HG02970 (cell line): Measurements from ENCODE around the gene TRIM29.
"Not testable (repeated sequence)": the region's sequence is repeated elsewhere in the genome, so short reads cannot be mapped to it uniquely, and the experiment has no call there.

Source experiments
- ATAC-seq: cut with Tn5 transposase; IDR thresholded peaks from one replicate; pipeline ENCODE4 v1.9.1; 2021; ENCODE audit warnings: mild to moderate bottlenecking, moderate library complexity, moderate number of reproducible peaks; ENCODE audit not compliant: unreplicated experiment, low FRiP score

TRIM29 gene, protein sequence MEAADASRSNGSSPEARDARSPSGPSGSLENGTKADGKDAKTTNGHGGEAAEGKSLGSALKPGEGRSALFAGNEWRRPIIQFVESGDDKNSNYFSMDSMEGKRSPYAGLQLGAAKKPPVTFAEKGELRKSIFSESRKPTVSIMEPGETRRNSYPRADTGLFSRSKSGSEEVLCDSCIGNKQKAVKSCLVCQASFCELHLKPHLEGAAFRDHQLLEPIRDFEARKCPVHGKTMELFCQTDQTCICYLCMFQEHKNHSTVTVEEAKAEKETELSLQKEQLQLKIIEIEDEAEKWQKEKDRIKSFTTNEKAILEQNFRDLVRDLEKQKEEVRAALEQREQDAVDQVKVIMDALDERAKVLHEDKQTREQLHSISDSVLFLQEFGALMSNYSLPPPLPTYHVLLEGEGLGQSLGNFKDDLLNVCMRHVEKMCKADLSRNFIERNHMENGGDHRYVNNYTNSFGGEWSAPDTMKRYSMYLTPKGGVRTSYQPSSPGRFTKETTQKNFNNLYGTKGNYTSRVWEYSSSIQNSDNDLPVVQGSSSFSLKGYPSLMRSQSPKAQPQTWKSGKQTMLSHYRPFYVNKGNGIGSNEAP

DNA sequence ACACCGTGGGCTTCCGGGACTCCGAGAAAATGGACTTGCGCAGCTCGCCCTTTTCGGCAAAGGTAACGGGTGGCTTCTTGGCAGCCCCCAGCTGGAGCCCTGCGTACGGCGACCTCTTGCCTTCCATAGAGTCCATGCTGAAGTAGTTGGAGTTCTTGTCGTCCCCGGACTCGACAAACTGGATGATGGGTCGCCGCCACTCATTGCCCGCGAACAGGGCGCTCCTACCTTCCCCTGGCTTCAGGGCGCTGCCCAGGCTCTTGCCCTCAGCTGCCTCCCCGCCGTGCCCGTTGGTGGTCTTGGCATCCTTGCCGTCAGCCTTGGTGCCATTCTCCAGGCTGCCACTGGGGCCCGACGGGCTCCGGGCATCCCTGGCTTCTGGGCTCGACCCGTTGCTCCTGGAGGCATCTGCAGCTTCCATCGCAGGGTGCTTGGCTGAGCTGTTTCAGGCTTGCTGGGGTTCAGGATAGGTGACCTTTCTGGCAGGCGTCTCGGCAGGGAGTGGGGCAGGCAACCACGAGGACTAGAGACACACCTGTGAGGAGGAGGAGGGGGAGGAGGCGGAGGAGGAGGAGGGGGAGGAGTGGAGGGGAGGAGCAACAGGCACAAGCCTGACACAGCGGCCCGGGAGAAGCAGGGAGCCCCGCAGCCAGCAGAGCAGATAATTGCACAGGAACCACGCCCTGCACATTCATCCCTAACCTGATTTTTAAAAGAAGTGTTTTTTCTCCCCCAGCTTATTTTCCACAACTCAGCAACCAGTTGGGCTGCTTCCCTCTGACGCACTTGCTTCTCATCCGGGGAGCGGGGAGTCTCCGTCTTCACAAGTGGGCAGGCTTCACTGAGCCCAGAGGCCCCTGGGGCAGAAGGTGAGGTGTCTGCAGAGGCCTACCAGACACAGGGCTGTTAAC is at the start of gene TRIM29:
TRIM29 (minus strand) TSS at position 503 of the 911 bp plus-strand sequence; CDS start at position 421, 82 bp downstream.
- ATAC-seq = no peak

DNA sequence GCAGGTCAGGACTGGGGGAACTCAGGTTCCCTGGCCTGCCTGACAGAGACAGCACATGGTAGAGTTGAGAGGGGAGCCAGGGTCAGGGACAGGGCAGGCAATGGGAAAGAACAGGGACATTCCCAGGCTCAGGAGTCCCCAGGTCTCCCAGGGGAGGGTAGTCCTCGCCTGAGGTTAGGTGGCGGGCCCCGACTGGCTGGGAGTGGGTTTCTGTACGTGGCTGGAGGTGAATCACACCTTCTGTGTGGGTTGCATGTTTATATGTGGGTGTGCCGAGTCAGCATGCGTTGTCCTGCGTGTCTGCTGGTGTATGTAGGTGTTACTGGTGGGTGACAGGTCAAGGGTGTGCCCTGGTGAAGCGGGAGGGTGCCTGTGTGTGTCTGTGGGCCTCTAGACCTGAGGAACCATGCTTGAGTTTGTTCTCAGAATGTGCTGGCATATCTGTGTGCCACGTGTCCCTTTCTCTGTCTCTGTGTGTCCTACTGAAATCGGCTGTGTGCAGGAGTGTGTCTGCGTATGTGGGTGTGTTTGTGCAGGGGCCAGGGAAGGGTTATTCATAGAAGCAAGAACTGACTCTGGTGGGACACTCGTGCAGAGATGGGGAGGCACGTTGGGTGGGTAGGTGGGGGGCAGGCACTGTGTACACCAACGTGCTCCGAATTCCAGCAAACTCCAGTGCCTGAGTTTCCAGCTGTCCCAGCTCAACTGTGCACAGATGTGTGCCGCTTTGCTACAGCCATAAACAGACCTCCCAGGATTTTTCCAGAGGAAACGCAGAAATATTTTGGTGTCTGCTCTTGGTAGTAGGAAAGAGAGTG is 49.1 kb upstream of the TRIM29 start:
- ATAC-seq = no peak

DNA sequence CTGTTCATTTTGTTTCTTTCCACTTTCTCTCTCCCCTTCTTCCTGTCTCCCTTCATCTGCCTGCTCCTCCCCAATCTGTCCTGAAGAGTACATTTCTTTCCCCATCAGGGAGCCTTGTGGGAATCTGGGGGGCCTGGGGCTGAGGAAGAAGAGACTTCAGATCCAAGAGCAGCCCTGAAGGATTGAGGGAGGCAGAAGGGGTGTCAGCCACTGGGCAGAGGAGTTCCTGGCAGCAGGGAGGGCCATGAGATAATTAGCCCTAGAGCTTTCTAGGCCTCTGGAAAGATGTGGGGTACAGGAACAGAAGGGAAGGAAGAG is 48.5 kb upstream of the TRIM29 start:
- ATAC-seq = no peak

DNA sequence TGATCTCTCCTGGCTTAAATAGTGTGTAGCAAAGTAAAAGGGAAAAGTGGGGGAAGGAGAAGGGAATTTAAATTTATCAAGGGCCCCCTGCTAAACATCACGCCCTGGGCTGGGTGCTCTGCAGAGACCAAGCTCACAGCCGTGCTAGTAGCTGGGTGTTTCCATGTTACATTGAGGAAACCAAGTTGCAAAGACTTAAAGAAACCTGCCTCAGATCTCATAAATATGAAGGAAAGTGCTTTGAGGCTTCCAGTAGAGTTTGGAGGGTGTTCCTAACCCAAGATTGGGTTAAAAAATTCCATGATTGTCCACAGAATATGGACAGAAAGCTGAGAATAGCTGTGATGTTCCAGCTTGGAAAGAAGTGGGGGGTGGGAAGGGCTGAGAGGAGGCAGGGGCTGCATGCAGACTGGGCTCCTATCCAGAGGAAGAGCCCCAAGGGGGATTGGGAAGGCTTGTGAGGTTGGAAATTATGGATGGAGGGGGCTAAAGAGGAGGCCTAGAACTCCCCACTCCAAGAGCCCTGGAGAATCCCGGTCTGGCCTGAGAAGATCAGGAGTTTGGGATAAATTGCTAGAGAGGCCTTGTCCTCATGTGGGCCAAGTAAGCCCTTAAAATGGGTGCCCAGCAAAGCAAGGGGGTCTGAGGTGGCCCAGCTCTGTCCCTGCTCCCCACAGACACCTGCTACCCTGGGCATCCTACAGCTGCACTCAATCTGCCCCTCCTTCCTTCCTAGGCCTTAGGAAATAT is 48.0 kb upstream of the TRIM29 start:
- no peak for ATAC-seq

DNA sequence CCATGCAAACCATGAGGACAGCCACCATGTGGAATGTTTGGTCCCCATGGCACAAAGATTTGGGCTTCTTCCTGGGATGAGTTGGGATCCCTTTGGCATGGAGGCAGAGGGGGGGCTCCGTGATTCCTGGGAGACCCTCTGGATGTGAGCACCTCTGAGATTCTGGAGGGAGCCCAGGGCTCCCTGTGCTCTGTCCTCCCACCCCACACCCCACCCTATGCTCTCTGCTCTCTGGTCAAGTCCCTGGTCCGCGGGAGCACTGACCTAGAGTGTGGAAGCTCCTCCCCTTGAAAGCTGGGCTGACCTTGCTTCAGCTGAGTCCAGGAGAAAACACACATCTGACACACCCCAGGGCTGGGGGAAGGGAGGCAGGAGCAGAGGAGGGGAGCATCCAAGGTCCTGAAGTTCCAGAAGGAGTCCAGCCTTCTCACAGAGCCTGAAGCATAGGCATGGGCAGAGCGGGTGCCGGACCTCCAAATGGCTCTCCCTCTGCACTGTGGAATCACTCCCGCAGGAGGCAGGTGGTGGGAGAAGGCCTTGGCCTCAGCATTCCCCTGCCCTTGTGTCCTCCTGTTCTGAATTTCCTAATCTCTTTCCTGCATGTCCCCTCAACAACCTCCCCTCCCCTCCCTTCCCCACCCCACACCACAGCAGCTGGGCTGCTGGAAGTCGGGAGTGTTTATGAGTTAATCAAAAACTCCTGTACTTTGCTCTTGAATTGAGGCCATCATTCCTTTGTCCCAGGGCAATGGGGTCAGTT is 47.2 kb upstream of the TRIM29 start:
- no peak for ATAC-seq

DNA sequence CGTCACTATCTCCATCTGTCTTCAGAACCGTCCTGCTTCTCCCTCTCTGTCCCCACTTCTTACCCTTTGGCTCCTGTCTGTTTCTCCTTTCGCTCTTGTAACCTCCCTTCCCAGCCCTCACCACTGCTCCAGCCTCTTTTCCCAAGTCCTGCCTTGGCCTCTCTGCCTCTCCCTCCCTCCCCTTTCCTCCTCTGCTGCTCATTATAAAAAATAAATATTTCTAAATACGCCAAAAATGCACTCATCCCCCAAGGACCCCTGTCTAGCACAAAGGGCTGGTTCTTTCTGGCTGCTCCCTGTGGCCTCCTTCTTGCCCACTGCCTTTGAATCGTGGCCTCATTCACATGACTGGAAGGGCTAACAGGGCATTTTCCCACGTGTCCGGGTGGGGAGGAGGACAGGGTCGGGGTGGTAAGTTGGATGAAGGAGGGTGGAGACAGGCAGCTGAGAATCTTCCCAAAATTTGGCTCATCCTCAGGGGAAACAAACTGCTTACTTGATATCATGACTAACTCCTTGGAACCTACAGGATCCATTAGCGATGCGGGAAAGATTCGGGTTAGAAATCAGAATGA is 46.5 kb upstream of the TRIM29 start:
- ATAC-seq = no peak

DNA sequence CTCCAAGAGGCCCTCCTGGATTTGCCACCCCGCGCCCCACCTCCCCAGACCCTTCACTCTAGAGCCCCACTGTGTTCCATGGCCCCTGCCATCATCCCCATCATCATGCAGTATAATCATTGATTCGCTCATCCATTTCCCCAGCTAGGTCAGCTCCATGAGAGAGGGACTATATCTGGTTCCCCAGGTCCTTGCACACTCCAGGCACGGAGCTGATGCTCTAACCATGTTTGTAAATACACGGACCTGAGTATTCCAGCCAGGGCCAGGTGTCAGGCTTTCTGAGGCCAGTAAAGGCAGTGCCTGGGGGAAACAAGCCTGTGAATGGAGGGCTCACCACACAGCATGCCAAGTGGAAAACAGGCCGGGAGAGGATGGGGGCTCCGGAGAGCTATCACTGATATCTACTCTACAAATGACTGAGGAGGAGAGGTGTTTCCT is 45.8 kb upstream of the TRIM29 start:
- no peak for ATAC-seq

DNA sequence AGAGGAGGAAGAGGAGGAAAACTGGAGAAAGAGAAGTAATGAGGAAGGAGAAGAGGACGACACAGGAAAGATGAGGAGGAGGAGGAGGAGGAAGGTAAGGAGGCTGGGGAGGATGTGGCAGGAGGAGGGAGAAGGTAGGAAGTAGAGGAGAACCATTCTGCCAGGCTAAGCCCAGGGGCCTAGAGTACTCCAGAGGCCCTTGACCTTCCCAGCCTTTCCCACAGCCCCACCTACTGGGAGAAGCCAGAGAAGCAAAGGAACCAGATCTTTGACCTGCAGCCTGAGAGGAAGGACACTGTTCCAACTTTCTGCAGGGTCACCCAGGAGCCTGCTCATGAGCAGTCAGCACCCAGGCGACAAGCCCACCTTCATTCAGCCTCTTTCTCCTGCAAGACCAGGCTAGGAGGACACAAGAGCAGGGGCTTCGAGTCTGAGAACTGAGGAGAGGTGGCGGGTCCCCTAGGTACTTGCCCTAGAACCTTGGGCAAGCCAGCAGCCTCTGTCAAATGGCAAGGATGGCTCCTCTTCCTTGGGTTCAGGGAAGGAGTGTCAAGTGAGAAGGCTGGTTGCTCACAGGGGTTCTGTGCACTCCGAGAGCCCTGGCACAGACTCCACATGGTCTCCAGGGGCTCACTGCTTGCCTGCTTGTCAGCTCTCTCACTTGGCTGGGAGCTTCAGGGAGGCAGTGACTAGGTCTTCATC is 45.0 kb upstream of the TRIM29 start:
- ATAC-seq = no peak

DNA sequence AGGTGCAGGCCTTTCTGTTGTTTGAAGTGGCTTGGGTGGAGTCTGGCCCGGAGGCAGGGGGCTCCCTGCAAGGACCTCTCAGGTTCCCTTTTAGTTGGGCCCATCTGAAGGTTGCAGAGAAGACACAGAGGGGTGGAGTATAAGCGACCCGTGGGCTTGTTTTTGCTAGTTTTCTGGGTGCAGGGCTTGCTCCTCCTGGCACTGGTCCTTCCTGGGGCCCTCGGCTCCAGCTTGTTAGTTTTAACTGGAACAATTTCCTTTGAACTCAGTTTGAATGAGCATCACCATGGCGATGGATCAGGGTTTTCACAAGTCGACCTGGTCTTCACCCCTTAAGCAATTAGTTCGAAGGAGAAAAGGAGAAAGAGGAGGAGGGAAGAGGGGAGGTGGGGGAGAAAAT is 44.5 kb upstream of the TRIM29 start:
- no peak for ATAC-seq

DNA sequence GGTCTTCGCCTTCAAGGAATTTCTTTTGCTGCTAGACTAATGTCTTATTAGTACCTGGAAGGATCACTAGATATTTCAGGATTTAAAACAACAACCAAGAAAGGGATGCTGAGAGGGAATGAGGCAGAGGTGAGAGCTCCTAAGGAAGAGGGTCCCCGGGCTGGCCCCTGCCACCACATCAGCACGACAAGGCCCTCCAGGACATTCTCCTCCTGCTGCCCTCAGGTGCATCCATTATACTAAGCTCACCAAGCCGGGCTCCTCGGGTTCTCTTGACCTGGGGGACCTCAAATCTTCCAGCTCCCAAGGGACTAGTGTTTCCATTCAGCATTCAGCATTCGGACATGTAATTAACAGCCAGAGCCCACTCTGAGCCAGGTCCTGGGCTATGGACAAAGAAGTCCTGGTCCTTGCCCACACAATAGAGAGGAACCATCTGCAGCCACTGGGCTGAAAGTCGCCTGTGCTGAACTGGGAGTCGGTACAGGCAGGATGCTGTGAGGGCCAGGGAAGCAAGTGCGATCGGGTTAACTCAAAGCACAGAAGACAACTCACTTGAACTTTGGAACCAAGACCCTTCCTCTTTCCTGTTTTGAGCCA is 43.6 kb upstream of the TRIM29 start:
- no peak for ATAC-seq

DNA sequence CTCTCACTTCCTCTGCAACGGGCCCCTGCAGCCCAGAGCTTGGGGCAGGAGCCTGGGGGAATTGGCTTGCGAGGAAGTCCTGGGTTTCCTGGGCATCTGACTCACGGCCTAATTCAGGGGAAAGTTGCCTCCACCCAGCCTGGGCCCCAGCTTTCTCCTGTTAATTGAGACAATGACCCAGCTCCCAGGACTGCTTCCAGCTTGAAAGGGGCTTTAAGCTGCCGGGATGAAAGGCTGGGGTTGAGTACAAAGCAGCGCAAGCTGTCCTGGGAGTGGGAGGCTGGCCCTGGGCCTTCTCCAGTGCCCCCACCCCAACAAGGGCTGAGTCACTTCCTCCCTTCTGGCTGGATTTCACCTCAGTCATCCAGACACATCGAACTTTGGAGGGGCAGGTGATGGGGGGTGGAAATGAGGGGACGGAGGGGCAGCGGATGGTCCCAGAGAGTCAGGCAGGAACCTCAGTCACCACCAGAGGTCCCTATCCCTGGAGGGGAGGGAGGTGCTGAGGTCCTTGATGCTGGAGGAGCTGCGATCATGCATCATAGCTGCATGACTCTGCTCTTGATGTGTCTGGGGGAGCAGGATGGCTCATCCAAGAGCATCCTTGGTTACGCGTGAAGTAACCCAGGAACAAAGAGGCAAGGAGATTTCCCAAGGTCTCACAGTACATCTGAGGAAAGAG is 42.8 kb upstream of the TRIM29 start:
- no peak for ATAC-seq

DNA sequence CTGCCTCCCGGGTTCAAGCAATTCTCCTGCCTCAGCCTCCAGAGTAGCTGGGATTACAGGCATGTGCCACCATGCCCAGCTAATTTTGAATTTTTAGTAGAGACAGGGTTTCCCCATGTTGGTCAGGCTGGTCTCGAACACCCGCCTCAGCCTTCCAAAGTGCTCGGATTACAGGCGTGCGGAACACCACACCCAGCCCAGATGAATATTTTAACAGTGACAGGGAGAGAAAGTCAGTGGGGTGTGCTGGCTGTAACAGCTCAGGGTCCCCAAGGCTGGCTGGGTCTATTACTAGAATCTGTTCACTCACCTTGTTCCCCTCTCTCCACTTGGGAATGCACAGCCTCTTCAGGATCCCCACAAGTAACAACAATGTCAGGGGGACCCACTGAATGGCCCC is 42.1 kb upstream of the TRIM29 start:
- not testable (repeated sequence) for ATAC-seq

DNA sequence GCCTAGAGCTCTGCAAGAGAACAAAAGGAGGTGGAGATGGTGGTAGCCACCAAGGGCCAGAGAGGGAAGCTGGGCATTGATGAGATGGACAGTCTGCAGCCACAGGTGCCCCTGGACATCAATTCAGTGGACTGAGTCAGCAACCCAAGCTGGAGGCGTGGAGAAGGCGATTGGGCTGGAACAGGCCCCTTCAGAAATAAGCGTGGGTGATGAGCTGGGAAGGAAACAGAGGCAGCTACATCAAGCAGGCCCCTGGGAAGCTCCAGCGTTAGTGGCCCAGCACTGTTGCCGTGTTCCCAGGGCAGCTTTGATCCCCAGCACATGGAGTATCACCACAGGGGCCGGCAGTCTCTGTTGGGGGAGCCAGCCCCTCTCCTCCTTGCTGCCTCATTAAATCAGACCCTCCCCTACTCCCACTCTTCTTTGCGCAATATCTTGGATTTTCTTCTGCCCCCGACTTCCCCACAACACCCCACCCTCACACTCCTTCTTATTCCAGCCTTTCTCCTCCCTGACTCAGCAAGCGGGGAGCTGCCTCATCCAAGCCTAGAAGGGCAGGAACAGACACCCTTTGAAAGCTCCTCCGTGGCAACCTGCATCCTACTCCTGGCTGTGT is 41.3 kb upstream of the TRIM29 start:
- no peak for ATAC-seq

DNA sequence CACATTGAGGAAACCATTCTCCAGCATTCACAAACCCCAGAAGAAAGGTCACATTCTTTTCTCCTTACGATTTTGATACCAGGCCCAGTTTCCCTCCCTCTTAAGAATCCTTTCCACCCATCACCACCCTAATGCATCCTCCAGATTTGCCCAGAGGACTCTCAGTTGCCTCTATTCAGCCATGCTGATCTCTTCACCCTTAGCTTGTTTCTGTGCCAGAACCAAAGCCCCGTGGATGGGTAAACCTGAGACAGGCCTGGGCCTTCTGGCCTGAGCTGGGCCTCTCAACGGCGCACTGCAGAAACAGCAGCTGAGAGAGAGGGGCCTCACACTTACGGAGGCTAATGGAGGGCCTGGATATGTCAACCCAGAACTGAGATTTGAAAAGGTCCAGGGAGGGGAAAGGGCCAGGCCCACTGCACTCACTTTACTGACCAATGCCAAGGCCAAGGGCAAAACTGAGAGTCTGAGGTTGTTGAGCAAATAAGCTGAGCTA is 40.7 kb upstream of the TRIM29 start:
- ATAC-seq = no peak

DNA sequence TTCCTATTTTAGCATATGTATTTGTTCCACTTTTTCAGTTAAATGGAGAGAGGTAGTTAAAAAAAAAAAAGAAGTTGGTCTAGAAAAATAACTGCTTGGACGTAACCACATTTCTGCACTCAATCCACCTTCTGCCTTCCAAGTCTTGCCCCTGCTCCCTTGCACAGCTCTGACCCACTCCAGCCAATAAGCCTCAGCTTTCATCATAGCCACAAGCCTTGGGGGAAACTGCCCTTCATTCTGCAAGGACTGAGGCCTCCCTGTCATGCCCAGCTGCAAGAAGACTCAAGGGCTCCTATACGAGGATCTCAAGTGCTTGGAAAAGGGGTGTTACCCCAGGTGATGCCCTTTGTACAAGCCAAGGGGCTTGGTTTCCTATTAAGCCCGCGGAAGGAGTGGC is 37.0 kb upstream of the TRIM29 start:
- no peak for ATAC-seq

DNA sequence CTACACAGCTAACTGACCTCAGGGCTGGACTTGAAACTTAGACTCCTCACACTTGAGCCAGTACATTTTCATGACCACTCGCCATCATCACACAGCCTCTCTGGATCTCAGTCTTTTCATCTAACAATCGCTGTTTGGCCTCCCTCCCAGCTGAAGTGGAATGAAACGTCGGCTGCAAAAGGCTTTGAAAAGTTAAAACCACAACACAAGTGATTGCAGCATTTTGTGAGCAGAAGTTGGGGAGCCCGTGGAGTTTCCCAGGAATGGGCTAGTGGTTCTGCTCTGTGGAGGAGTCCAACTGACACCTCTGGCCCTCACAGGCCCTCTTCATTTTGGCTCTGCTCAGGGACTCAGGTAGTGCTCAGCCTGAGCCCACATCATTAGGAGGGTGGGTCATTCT is 35.9 kb upstream of the TRIM29 start:
- ATAC-seq = no peak
